ENCODE data around the gene GAS6.
A peak's percentile ranks its signal among the peaks of the same experiment; 100 is the strongest.

Gene GAS6

GRCh38 chr13:113783966-113784644 lies 79.8 kb downstream of the GAS6 start:
- peaks cover 42% of the 10 kb centered on the region for H3K27me3 Mint-ChIP-seq (ENCODE audit: low read depth, poor library complexity)
- H3K36me3 Mint-ChIP-seq (ENCODE audit: low read depth), result no peaks in the 10 kb centered on the region
- peaks cover 7% of the 10 kb centered on the region for H3K4me1 Mint-ChIP-seq
- TF ChIP-seq CTCF (IDR thresholded peaks at IDR 0.05), result no peak
- H3K4me3 Mint-ChIP-seq, result no peak overlapping the region
- no peak for DNase-seq
- H3K9me3 Mint-ChIP-seq, result peaks cover 21% of the 10 kb centered on the region
- no peak overlapping the region for H3K27ac Mint-ChIP-seq

GRCh38 chr13:113783200-113783881 lies 80.5 kb downstream of the GAS6 start:
- no peak for DNase-seq
- Mint-ChIP-seq H3K27me3 (ENCODE audit: low read depth, poor library complexity) (peaks cover 47% of the 10 kb centered on the region), H3K27ac (no peak overlapping the region), H3K4me1 (peaks cover 7% of the 10 kb centered on the region), H3K9me3 (peaks cover 21% of the 10 kb centered on the region), H3K4me3 (no peak overlapping the region), H3K36me3 (ENCODE audit: low read depth) (no peaks in the 10 kb centered on the region)
- no peak for TF ChIP-seq CTCF (IDR thresholded peaks at IDR 0.05)

DNA sequence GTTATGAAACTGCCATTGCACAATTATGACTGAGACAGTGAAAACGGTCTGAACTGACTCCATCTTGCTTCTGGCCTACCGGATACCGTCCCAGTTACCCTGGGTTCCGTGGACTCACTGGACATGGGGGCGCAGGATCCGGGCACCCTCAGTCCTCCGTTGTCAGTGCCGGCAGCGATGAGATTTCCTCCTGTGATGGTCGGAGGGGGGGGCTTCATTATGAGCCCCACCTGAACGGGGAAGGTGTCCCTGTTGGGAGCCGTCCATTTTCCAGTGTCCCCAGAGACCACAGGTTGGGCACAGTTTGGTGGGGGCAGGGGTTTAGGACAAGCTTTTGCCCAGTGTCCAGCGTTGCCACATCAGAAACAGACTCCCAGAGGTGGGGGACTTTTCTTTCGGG lies 81.4 kb downstream of the GAS6 start:
- no peak overlapping the region for H3K4me3 Mint-ChIP-seq
- H3K4me1 Mint-ChIP-seq, result peaks cover 7% of the 10 kb centered on the region
- no peak overlapping the region for H3K27ac Mint-ChIP-seq
- peaks cover 51% of the 10 kb centered on the region for H3K27me3 Mint-ChIP-seq (ENCODE audit: low read depth, poor library complexity)
- no peak for TF ChIP-seq CTCF (IDR thresholded peaks at IDR 0.05)
- no peaks in the 10 kb centered on the region for H3K36me3 Mint-ChIP-seq (ENCODE audit: low read depth)
- DNase-seq, result no peak
- H3K9me3 Mint-ChIP-seq, result peaks cover 21% of the 10 kb centered on the region

- no peak overlapping the region for H3K27ac Mint-ChIP-seq
- H3K4me1 Mint-ChIP-seq, result peaks cover 7% of the 10 kb centered on the region
- H3K4me3 Mint-ChIP-seq, result no peak overlapping the region
- no peak for DNase-seq
- peaks cover 21% of the 10 kb centered on the region for H3K9me3 Mint-ChIP-seq
- H3K27me3 Mint-ChIP-seq (ENCODE audit: low read depth, poor library complexity), result peaks cover 57% of the 10 kb centered on the region
- H3K36me3 Mint-ChIP-seq (ENCODE audit: low read depth), result no peaks in the 10 kb centered on the region
- TF ChIP-seq CTCF (IDR thresholded peaks at IDR 0.05), result no peak
Observed at GRCh38 chr13:113781571-113781970, 82.3 kb downstream of the GAS6 start.

DNA sequence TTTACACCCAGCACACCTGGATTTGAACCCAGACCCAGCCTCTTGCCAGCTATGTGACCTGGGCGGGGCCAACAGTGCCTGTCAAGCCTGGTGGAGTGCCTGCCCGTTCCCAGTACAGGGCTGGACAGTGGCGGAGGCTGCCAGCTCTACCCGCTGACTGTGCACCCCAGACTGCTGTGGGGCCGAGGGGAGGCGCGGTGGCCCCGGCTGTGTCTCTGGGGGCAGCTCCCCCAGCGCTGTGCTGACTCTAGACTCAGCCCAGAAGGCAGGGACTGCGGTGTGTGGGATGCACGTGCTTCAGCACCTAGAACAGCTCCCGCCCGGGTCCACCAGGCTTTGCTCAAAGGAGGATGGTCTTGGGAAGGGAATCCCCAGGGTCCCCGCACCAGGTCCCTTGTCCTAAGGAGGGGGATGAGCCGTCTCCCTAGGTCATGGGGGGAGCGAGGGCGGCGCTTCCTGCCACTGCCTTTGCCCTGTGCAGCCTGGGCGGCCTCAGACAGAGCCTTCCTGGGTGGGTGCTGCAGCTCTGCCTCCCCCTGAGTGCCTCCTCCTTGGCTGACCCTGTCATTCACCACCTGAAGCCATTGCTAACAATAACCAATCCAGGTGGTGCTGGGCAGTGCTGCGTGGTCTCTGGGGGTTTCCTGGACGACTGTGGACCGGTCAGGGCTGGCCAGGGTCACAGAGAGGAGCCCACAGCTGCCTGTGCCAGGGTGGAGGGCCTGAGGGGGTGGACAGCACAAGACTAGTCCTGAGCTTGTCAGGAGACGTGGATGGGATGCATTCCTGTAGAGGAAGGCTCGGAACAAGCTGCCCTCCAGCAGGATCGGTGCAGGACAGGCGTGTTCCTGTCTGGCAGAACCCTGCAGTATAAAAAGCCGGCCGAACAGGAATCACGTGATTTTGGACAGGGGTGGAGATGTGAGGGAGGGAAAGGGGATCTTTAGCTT lies 86.3 kb downstream of the GAS6 start:
- Mint-ChIP-seq H3K36me3 (ENCODE audit: low read depth) (no peaks in the 10 kb centered on the region), H3K9me3 (peaks cover 8% of the 10 kb centered on the region), H3K27ac (no peak overlapping the region), H3K27me3 (ENCODE audit: low read depth, poor library complexity) (peaks cover 46% of the 10 kb centered on the region), H3K4me3 (no peak overlapping the region), H3K4me1 (no peaks in the 10 kb centered on the region)
- peak; percentile 87 for DNase-seq
- no peak for TF ChIP-seq CTCF (IDR thresholded peaks at IDR 0.05)
